Measurements from ENCODE around the gene PSRC1. TPM values are rescaled to one million over a fixed set of nuclear protein-coding genes. Genes with fewer than 3 reads are reported as not detected.

The PSRC1 gene
- 67.3 and 69.6 TPM in 2 replicates for total RNA-seq (2021; fragmentation: NEBNext Ultra II Directional; extraction: Animal tissue kit (Norgen Biotek cat#: 25700))
- 56.1 and 83.3 TPM in 2 replicates for polyA plus RNA-seq (2011; rRNA removed)
- 61.4 TPM for polyA plus RNA-seq (2011; cell fraction: cytosol; rRNA removed)
- 94.4 TPM for polyA plus RNA-seq (2011; cell fraction: nucleus; rRNA removed)
- 49.1 to 60.0 TPM (median 56.5 TPM) in 4 replicates for polyA plus RNA-seq (2012, experiment 1 of 2)
- 58.9 TPM for polyA plus RNA-seq (2012, experiment 2 of 2)
- polyA plus RNA-seq (2013, experiment 1 of 2) = 54.5 TPM
- polyA plus RNA-seq (2013, experiment 2 of 2) = 53.3 TPM
- polyA minus RNA-seq (2011; rRNA and poly(A)+ RNA removed) = 16.6 and 25.5 TPM in 2 replicates
- polyA minus RNA-seq (2011; cell fraction: cytosol; rRNA and poly(A)+ RNA removed) = 24.0 TPM
- 21.1 TPM for polyA minus RNA-seq (2011; cell fraction: nucleus; rRNA and poly(A)+ RNA removed)
- long read RNA-seq, experiment 1, transcript PSRC1-212 (5 exons, 1,870 nt) = major isoform, 5 of 50 reads
- long read RNA-seq, experiment 1, transcript PSRC1-204 (8 exons, 1,742 nt) = major isoform, 5 of 50 reads
- long read RNA-seq, experiment 1, partial matches to known transcripts = 25 of 50 reads
- long read RNA-seq, experiment 1, other reads (novel, unspliced or antisense) = 13 of 50 reads
- long read RNA-seq, experiment 2, transcript PSRC1-203 (8 exons, 1,717 nt) = minor isoform, 8 of 56 reads
- long read RNA-seq, experiment 2, transcript PSRC1-204 (8 exons, 1,742 nt) = major isoform, 10 of 56 reads
- long read RNA-seq, experiment 2, partial matches to known transcripts = 8 of 56 reads
- long read RNA-seq, experiment 2, other reads (novel, unspliced or antisense) = 25 of 56 reads

- Histone ChIP-seq H3K27ac (ENCODE audit: low read depth, low read length) (peak within 1 kb of the TSS; percentile 87), H2AK5ac (ENCODE audit: low read depth, low read length) (peak within 1 kb of the TSS; percentile 70; the same call in 1 of the 2 replicates), H3K27me3 (replicated peaks in 1 of 4; ENCODE audit: control insufficient read depth in 3 of 4, extremely low read depth in 1 of 4, insufficient read depth in 3 of 4, low read length in 3 of 4) (no peaks in the 10 kb centered on the region), H2BK120ac (replicated peaks; ENCODE audit: low read depth, low read length) (peak within 1 kb of the TSS; percentile 21), H3K79me2 (ENCODE audit: control insufficient read depth in 1 of 2, insufficient read depth in 2 of 2, low read length in 2 of 2) (peaks cover 0 to 16% of the 10 kb centered on the region in 2 experiments; a peak in 3 of 4 replicates), H3K9ac (replicated peaks in 1 of 4; ENCODE audit: extremely low read depth in 1 of 4, low read depth in 3 of 4, low read length in 3 of 4) (peak within 1 kb of the TSS; percentile 55 to 81 (median 67)), H4K8ac (ENCODE audit: extremely low read depth, insufficient read depth, low read length) (peak within 1 kb of the TSS; percentile 82), H2BK5ac (ENCODE audit: low read depth, low read length) (peak within 1 kb of the TSS; percentile 90), H3K4ac (replicated peaks; ENCODE audit: insufficient read length, low read depth, low read length) (peak within 1 kb of the TSS; percentile 69), H3K23me2 (ENCODE audit: low read depth, low read length) (peaks cover 12% of the 10 kb centered on the region), H3K14ac (ENCODE audit: insufficient read length) (no peak within 1 kb of the TSS), H3K4me1 (replicated peaks in 1 of 4; ENCODE audit: control insufficient read depth in 3 of 4, insufficient read depth in 4 of 4, low read length in 3 of 4) (peaks cover 8 to 11% (median 10%) of the 10 kb centered on the region in 4 experiments), H3K56ac (replicated peaks; ENCODE audit: insufficient read length, low read depth, low read length) (peak within 1 kb of the TSS; percentile 7), H2BK15ac (ENCODE audit: low read length) (0 out of 2 replicates have a peak within 1 kb of the TSS, but pooled peaks have one; percentile 76), H3K23ac (ENCODE audit: insufficient read length) (no peak within 1 kb of the TSS), H3K4me3 (ENCODE audit: extremely low read depth in 1 of 4, insufficient read depth in 2 of 4, low read depth in 3 of 4, low read length in 4 of 4) (peak within 1 kb of the TSS; percentile 54 to 95 (median 86)), H4K91ac (replicated peaks; ENCODE audit: insufficient read length, low read length) (peak within 1 kb of the TSS; percentile 78), H3K4me2 (ENCODE audit: insufficient read depth in 1 of 2, low read depth in 2 of 2, low read length in 2 of 2) (peak within 1 kb of the TSS; percentile 84 to 91), H4K5ac (ENCODE audit: insufficient read length, low read depth, low read length) (peak within 1 kb of the TSS; percentile 91), H4K20me1 (replicated peaks in 1 of 2; ENCODE audit: control insufficient read depth in 1 of 2, insufficient read depth in 2 of 2, low read length in 2 of 2) (no peaks in the 10 kb centered on the region), H3K79me1 (ENCODE audit: low read depth, low read length) (peaks cover 7% of the 10 kb centered on the region), H2BK12ac (ENCODE audit: low read depth, low read length) (peak within 1 kb of the TSS; percentile 60; the same call in 1 of the 2 replicates), H2BK20ac (ENCODE audit: low read length) (no peak within 1 kb of the TSS), H3K18ac (ENCODE audit: extremely low read depth, low read length) (peak within 1 kb of the TSS; percentile 88), H3K36me3 (ENCODE audit: control insufficient read depth in 2 of 4, insufficient read depth in 4 of 4, low read length in 3 of 4) (peaks cover 10 to 22% (median 16%) of the 10 kb centered on the region in 4 experiments; a peak in 6 of 8 replicates), H3K9me3 (ENCODE audit: insufficient read depth in 2 of 2, low read depth in 1 of 2, low read length in 1 of 2) (no peaks in the 10 kb centered on the region), H2AFZ (ENCODE audit: low read length) (peak within 1 kb of the TSS; percentile 80; the same call in 1 of the 2 replicates)
- CTCF ChIA-PET (ENCODE audit: partially characterized antibody) = interaction anchor here (0.6 to 3.0 kb wide), 12 partner anchors 18 to 337 kb away, joined by 3 to 30 read pairs (median 4); partner anchors contain the start of genes CYB561D1 and SORT1
- POLR2A ChIA-PET (ENCODE audit: partially characterized antibody) = interaction anchor here (0.8 to 2.3 kb wide), 17 partner anchors 9 to 536 kb away, joined by 3 to 18 read pairs (median 4); partner anchors contain the start of genes MYBPHL, SARS1, SORT1 and STXBP3
- 4% methylated on average over 50 of the region's 56 CpGs; no CpG with 5 or more reads in 1 of the 2 experiments for WGBS, 2 experiments (ENCODE audit: extremely low coverage in 1 of 2, insufficient coverage in 1 of 2, insufficient read length in 1 of 2, insufficient replicate concordance in 2 of 2, low coverage in 1 of 2, low lambda C conversion rate in 2 of 2, missing lambda C conversion rate in 1 of 2)
- DNase-seq (ENCODE audit: low read depth in 1 of 2, low spot score in 2 of 2) = peak; percentile 81 to 96
- no peak for FAIRE-seq
- TF ChIP-seq POU5F1 (IDR thresholded peaks at IDR 0.05; ENCODE audit: low read depth, low read length) = no peak
- peak; percentile 34; the same call in 1 of the 2 replicates for TF ChIP-seq SP1 (IDR thresholded peaks at IDR 0.05; ENCODE audit: low read depth, low read length)
- no peak for TF ChIP-seq CHD2 (IDR thresholded peaks at IDR 0.05; ENCODE audit: low read length)
- no peak for TF ChIP-seq FOSL1 (IDR thresholded peaks at IDR 0.05; ENCODE audit: insufficient read depth, low read depth, low read length)
- no peak for TF ChIP-seq JUN (IDR thresholded peaks at IDR 0.05; ENCODE audit: low read depth, low read length)
- TF ChIP-seq HDAC6 (IDR thresholded peaks at IDR 0.05; ENCODE audit: low read depth, low read length) = no peak
- peak; percentile 83 for TF ChIP-seq TAF1 (IDR thresholded peaks at IDR 0.05; ENCODE audit: low read depth, low read length)
Measured at GRCh38 chr1:109282952-109283747, at the start of gene PSRC1. PSRC1 (minus strand) TSS chr1:109283145.
